Measurements from ENCODE around the gene MAP2K2.

Gene MAP2K2

DNA sequence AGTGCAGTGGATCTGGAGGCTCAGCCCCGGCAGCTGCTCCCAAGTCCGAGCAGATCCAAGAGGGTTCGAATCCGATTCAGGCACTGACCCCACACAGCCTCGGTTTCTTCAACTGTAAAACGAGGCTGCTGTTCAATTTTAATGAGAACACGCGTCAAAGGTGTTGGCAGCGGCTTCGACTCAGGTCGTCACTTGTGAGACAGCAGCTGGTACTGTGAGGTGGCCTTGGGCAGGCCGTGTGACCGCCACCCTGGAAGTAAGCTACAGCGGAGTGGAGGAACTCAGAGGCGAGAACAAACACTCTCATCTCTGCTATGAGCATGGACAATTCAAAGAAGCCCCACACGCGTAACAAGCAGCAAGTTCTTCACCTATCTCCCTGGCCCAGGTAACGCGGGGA is 9.7 kb downstream of the MAP2K2 start:
- no peak overlapping the region for H3K27ac ChIP-seq
- TF ChIP-seq, protein P1, sequence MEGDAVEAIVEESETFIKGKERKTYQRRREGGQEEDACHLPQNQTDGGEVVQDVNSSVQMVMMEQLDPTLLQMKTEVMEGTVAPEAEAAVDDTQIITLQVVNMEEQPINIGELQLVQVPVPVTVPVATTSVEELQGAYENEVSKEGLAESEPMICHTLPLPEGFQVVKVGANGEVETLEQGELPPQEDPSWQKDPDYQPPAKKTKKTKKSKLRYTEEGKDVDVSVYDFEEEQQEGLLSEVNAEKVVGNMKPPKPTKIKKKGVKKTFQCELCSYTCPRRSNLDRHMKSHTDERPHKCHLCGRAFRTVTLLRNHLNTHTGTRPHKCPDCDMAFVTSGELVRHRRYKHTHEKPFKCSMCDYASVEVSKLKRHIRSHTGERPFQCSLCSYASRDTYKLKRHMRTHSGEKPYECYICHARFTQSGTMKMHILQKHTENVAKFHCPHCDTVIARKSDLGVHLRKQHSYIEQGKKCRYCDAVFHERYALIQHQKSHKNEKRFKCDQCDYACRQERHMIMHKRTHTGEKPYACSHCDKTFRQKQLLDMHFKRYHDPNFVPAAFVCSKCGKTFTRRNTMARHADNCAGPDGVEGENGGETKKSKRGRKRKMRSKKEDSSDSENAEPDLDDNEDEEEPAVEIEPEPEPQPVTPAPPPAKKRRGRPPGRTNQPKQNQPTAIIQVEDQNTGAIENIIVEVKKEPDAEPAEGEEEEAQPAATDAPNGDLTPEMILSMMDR (conservative IDR thresholded peaks at IDR 0.05), result no peak

DNA sequence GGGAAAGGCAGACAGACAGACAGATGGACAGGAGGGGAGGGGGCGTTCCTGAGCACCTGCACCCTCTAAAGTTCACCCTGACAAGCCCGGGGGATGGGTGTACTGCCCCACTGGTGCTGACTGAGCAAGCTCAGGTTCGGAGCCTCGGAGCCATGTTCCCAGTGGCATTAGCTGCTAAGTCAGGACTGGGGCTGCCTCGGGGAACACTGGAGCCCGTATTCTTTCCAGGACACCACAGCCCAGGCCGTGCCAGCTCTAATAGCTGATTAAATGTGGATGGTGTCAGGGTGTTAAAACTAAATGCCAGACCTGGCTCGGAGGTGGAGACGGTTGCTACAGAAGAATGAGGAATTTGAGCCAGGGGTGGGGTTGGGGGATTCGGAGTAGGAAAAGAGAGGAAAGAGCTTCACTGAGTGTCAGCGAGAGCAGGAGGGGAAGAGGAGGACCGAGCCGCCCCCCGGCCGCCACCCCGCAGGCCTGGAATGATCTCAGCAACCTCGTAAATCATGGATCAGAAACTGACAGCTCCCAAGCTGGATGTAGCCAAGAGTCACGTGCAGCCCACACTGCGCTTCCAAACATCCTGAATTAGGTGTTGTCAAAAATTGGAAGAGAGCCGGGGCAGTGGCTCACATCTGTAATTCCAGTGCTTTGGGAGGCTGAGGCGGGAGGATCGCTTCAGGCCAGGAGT is 10.4 kb downstream of the MAP2K2 start:
- TF ChIP-seq, protein P1 (conservative IDR thresholded peaks at IDR 0.05), result no peak
- no peak overlapping the region for H3K27ac ChIP-seq

DNA sequence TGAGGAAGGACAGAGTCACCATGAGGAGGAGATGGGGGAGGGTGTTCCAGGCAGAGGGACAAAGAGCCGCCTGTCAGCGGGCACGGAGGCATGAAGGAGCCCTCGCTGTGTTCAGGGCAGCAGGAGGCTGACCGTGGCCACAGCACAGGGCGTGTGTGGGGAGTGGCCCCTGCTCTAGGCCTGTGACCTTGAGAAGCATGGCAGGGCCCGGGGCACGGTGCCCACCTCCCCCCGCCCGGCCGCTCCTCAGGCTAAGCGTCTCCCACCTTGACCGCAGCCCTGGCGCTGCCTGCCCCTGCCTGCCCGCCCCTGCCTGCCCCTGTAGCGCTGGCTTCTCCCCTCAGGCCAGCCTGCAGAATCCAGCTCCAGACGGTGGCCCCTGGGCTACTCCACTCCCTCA is 11.6 kb downstream of the MAP2K2 start:
- TF ChIP-seq, protein P1 (conservative IDR thresholded peaks at IDR 0.05), result no peak
- H3K27ac ChIP-seq, result no peak overlapping the region

DNA sequence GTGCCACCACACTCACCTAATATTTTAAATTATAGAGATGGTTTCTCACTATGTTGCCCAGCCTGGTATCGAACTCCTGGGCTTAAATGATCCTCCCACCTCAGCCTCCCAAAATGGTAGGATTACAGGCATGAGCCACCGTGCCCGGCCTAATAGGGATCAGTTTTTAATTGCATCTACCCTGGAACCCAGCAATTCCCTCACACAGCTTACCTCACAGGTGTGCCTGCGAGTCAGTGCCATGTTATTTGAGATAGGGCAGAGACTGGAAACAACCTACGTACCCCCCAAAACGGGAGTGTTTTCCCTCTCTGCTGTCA is 14.3 kb downstream of the MAP2K2 start:
- H3K27ac ChIP-seq, result no peak overlapping the region
- TF ChIP-seq, protein P1 (conservative IDR thresholded peaks at IDR 0.05), result no peak

DNA sequence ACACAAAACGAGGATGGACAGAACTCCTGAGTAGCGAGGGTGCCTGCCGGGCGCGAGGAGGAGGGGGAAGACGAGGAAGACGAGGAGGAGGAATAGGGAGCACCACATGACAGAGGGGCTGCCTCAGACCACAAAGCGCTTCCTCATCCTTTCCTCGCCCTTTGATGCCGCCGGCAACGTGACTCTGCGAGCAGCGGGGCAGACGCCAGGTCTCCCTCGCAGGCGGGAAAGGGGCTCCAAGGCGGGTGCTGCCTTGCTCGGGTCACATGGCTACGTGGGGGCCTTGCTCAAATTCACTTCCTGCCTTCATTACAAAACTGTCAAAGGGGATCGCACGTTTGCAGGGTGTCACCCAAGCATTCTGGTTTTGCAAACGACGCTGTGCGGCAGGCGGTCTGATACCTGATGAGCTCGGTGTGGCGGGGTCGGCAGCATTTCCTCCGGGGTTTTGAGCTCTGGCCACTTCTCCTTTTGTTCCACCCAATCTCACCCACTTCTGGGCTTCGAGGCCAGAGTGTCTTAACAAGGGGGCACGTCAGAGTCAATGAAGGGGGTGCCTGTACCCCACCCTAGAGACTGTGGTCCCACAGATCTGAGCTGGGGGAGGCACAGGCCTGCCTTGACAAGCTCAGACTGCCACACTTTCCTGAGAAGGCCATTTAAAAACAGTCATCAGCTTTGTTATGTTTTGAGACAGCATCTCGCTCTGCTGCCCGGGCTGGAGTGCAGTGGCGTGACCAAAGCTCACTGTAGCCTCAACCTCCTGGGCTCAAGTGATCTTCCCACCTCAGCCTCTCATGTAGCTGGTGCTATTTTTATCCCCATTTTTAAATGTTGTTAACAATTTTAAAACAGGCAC is 14.9 kb downstream of the MAP2K2 start:
- H3K27ac ChIP-seq, result no peak overlapping the region
- TF ChIP-seq, protein P1 (conservative IDR thresholded peaks at IDR 0.05), result no peak

DNA sequence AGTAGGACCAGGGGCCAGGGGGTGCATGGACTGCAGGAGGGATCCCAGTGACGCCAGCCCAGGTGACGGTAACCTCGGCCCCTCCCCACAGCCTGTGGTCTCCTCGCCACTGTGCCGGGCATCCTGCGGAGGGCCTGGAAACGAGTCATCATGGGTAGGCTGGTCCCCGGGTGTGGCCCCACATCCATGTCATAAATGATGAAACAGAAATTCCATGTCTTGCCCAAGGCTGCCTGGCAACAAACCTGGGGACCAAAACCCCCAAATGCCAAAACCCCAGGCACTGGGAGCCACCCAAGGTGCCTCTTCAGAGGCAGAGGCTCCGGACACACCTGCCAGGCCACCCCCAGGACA is 20.9 kb downstream of the MAP2K2 start:
- H3K27ac ChIP-seq, result no peak overlapping the region

More for the DNA sequence above, 20.9 kb downstream of the MAP2K2 start:
- TF ChIP-seq, protein P1 (conservative IDR thresholded peaks at IDR 0.05), result no peak
